K562 (cell line): ENCODE data around the gene NBPF20. TPM values are rescaled to one million over a fixed set of nuclear protein-coding genes. Genes with fewer than 3 reads are reported as not detected.
"Not testable (repeated sequence)": the region's sequence is repeated elsewhere in the genome, so short reads cannot be mapped to it uniquely, and the experiment has no call there.

ENCODE experiments used
- ATAC-seq: fragments of 200-7000 bp; cut with Tn5 transposase; 3 replicates; pipeline ENCODE4 v1.9.1; 2020; ENCODE audit warnings: moderate library complexity
- BruUV-seq: library from RNA; stranded (reverse); fragments of 400-500 nt; replicated peaks from 2 replicates; lab custom pipeline; 2021; lab: Mats Ljungman, UMichigan
- CTCF ChIA-PET: fragments of 300-600 bp; formaldehyde crosslinking; extraction: SDS; loops from one replicate; lab custom pipeline; 2021; ENCODE audit warnings: low intra/inter-chr PET ratio; lab: Yijun Ruan, JAX
- POLR2A ChIA-PET: fragments of 300-600, 350-650 bp; sonication (Branson Sonifier 250); formaldehyde crosslinking; extraction: SDS; loops from one replicate; lab custom pipeline; 2021; ENCODE audit warnings: antibody characterized with exemption, inconsistent platforms; lab: Yijun Ruan, JAX
- DNase-seq, 4 experiments: peaks; one replicate each; pipeline versions ENCODE4 v3.0.0 to v3.0.0-alpha.2; 2011 to 2018; ENCODE audit warnings: low spot score in 3 of 4, mixed read lengths in 3 of 4; ENCODE audit errors: extremely low read depth in 1 of 4
- FAIRE-seq: peaks from 2 replicates; lab custom pipeline; 2011; peaks lifted over from hg19 to GRCh38; lab: Jason Lieb, UNC
- H2AFZ ChIP-seq: 2 replicates; pipeline ENCODE4 v1.6.0; 2011; ENCODE audit warnings: low read depth, low read length, control low read depth, inconsistent platforms
- H3K27ac ChIP-seq: fragments of 200-600 bp; 3 replicates; pipeline ENCODE4 v1.8.0; 2011; ENCODE audit warnings: low read depth, mild to moderate bottlenecking, control low read depth, inconsistent platforms, low read length, moderate library complexity, mixed read lengths; ENCODE audit errors: extremely low read depth
- H3K27me3 ChIP-seq, 2 experiments: fragments of 300-600 bp in 1 of 2; 2 replicates in 1 of 2; 3 replicates in 1 of 2; pipeline versions ENCODE4 v1.6.0 to v1.8.0; 2011; ENCODE audit warnings: inconsistent platforms in 2 of 2, low read length in 2 of 2, mild to moderate bottlenecking in 1 of 2, mixed read lengths in 1 of 2, moderate library complexity in 1 of 2; ENCODE audit not compliant: control insufficient read depth in 2 of 2, insufficient read depth in 2 of 2
- H3K36me3 ChIP-seq: fragments of 300-600 bp; 3 replicates; pipeline ENCODE4 v1.8.0; 2011; ENCODE audit warnings: mild to moderate bottlenecking, low read length, inconsistent platforms; ENCODE audit not compliant: control insufficient read depth, insufficient read depth
- H3K4me1 ChIP-seq, 2 experiments: fragments of 200-600 bp in 1 of 2; replicated peaks in 1 of 2; 2 replicates in 1 of 2; 3 replicates in 1 of 2; pipeline versions ENCODE4 v1.5.1 to v1.8.0; 2011; ENCODE audit warnings: inconsistent platforms in 2 of 2, low read length in 2 of 2, mild to moderate bottlenecking in 1 of 2, mixed read lengths in 1 of 2, moderate library complexity in 1 of 2; ENCODE audit not compliant: control insufficient read depth in 2 of 2, insufficient read depth in 2 of 2
- H3K4me2 ChIP-seq: 2 replicates; pipeline ENCODE4 v1.6.1; 2011; ENCODE audit warnings: low read length, control low read depth, inconsistent platforms, mixed read lengths; ENCODE audit not compliant: insufficient read depth
- H3K4me3 ChIP-seq: fragments of 200-600 bp; sonication (generic), shearing (Covaris generic); 2 replicates; pipeline ENCODE4 v1.5.1; 2016; ENCODE audit warnings: control low read depth, inconsistent platforms
- H3K79me2 ChIP-seq: fragments of 200-600 bp; 3 replicates; pipeline ENCODE4 v1.8.0; 2011; ENCODE audit warnings: low read length, inconsistent platforms; ENCODE audit not compliant: control insufficient read depth, insufficient read depth
- H3K9ac ChIP-seq, 2 experiments: 2 replicates each; pipeline versions ENCODE4 v1.6.0 to v1.6.1; 2011; ENCODE audit warnings: low read depth in 2 of 2, low read length in 2 of 2, control low read depth in 1 of 2, inconsistent platforms in 1 of 2, mild to moderate bottlenecking in 1 of 2, mixed read lengths in 1 of 2; ENCODE audit not compliant: insufficient read depth in 1 of 2
- H3K9me1 ChIP-seq: one replicate; pipeline ENCODE4 v1.6.0; 2011; ENCODE audit warnings: inconsistent platforms, mild to moderate bottlenecking, low read length, moderate library complexity; ENCODE audit not compliant: control insufficient read depth, insufficient read depth
- H3K9me3 ChIP-seq: replicated peaks from 2 replicates; pipeline ENCODE4 v1.5.1; 2011; ENCODE audit warnings: low read depth, low read length, inconsistent platforms; ENCODE audit not compliant: control insufficient read depth, insufficient read depth
- H4K20me1 ChIP-seq: replicated peaks from 2 replicates; pipeline ENCODE4 v1.6.1; 2011; ENCODE audit warnings: low read length, inconsistent platforms, mixed read lengths; ENCODE audit not compliant: control insufficient read depth, insufficient read depth
- POLR3A ChIP-seq: IDR thresholded peaks from 2 replicates; pipeline ENCODE4 v1.6.1; 2011; ENCODE audit warnings: borderline replicate concordance, mild to moderate bottlenecking, moderate library complexity; ENCODE audit not compliant: insufficient read length, insufficient read depth; ENCODE audit errors: extremely low read depth
- ZNF512 ChIP-seq: IDR thresholded peaks from 2 replicates; pipeline ENCODE4 v1.6.1; 2016; ENCODE audit warnings: missing genetic modification characterization, missing compliant biosample characterization
- WGBS: fragments of 100-300 bp; shearing (Covaris generic); methylation state at CpG from one replicate; pipeline ENCODE4 v1.1.6; 2016; ENCODE audit warnings: low coverage, mixed read lengths; ENCODE audit not compliant: insufficient coverage; ENCODE audit errors: missing lambda C conversion rate; 5-methylcytosine and 5-hydroxymethylcytosine counted together
- in situ Hi-C: fragments of 300-500 bp; cut with MboI; formaldehyde crosslinking; loops from 4 replicates; pipeline ENCODE4 v1.15.0; 2018; ENCODE audit warnings: inconsistent platforms, mixed read lengths
- intact Hi-C: fragments of 100-400 bp; cut with micrococcal nuclease; formaldehyde crosslinking; loops from 2 replicates; pipeline ENCODE4 v1.14.2; 2022
- polyA plus RNA-seq, 8 experiments: library from polyadenylated mRNA; depleted of rRNA in 4 of 8; stranded (reverse) in 5 of 8; unstranded in 3 of 8; fragments of >200 nt; fragmentation: Nextera tagmentation in 2 of 8; fragmentation: Illumina TruSeq in 1 of 8; extraction: Ambion mirVana in 2 of 8; extraction: Trizol in 1 of 8; gene quantifications; 2 replicates each; pipeline versions ENCODE4 v1.2.1 to v1.2.3, GENCODE V29; 2011 to 2014; ENCODE audit warnings: inconsistent platforms in 1 of 8, missing spikeins in 1 of 8
- total RNA-seq, 7 experiments: library from RNA; depleted of rRNA in 6 of 7; stranded (reverse); fragments of >200 nt in 6 of 7; fragmentation: Illumina TruSeq in 2 of 7; extraction: Trizol in 2 of 7; gene quantifications; 2 replicates each; pipeline versions ENCODE4 v1.2.1 to v1.2.3, GENCODE V29; 2011 to 2021; ENCODE audit warnings: low replicate concordance in 1 of 7

Gene NBPF20
- total and polyA plus RNA-seq, 9 of the 15 experiments (the other 6 are each of a cell fraction or from before 2014, with no cell fraction given) = 0.38 to 2.7 (median 1.00) TPM

- no CpG with 5 or more reads among the region's 27 CpGs for WGBS
- H3K9ac ChIP-seq, DNase-seq, H3K9me3 ChIP-seq, intact Hi-C loops, H3K27me3 ChIP-seq, POLR2A ChIA-PET, H3K4me2 ChIP-seq, H3K4me1 ChIP-seq, H3K9me1 ChIP-seq, FAIRE-seq, H3K79me2 ChIP-seq, H3K36me3 ChIP-seq, in situ Hi-C loops, H3K27ac ChIP-seq, CTCF ChIA-PET, H2AFZ ChIP-seq, H4K20me1 ChIP-seq, H3K4me3 ChIP-seq: not testable (repeated sequence)
- ATAC-seq = peak; percentile 84
- TSS peak; percentile 100 for BruUV-seq
- TF ChIP-seq POLR3A = peak; percentile 50
These were observed 34.2 kb upstream of the NBPF20 start for GRCh38 chr1:145459591-145459990.

- H3K4me3 ChIP-seq, H3K4me1 ChIP-seq, H3K9me3 ChIP-seq, H3K4me2 ChIP-seq, ATAC-seq, in situ Hi-C loops, H3K79me2 ChIP-seq, FAIRE-seq, CTCF ChIA-PET, intact Hi-C loops, POLR2A ChIA-PET, H3K9me1 ChIP-seq, H4K20me1 ChIP-seq, H3K9ac ChIP-seq, H2AFZ ChIP-seq, H3K27ac ChIP-seq, DNase-seq, BruUV-seq, H3K27me3 ChIP-seq, H3K36me3 ChIP-seq: not testable (repeated sequence)
- TF ChIP-seq ZNF512 (tag) = peak; percentile 91
- no CpG with 5 or more reads among the region's 1 CpG for WGBS
These were observed 33.7 kb upstream of the NBPF20 start for GRCh38 chr1:145459063-145459462.

GRCh38 chr1:145454824-145455177, 29.4 kb upstream of the NBPF20 start:
- H3K9me1 ChIP-seq, H3K9me3 ChIP-seq, ATAC-seq, H4K20me1 ChIP-seq, H3K27ac ChIP-seq, H3K4me2 ChIP-seq, H3K4me3 ChIP-seq, CTCF ChIA-PET, in situ Hi-C loops, H3K27me3 ChIP-seq, H3K79me2 ChIP-seq, H3K36me3 ChIP-seq, BruUV-seq, H3K4me1 ChIP-seq, POLR2A ChIA-PET, H2AFZ ChIP-seq, H3K9ac ChIP-seq, FAIRE-seq, intact Hi-C loops, DNase-seq: not testable (repeated sequence)
- 0% methylated on average over 2 of the region's 3 CpGs for WGBS
